Measurements from ENCODE around the gene XAGE1B. TPM values are rescaled to one million over a fixed set of nuclear protein-coding genes. Genes with fewer than 3 reads are reported as not detected.
"Not testable (repeated sequence)": the region's sequence is repeated elsewhere in the genome, so short reads cannot be mapped to it uniquely, and the experiment has no call there.

Gene XAGE1B
- total RNA-seq, 4 donors from 2014 or later = not detected

- Histone ChIP-seq H3K27me3 (no peaks in the 10 kb centered on the region), H3K9me3 (no peaks in the 10 kb centered on the region), H3K36me3 (no peaks in the 10 kb centered on the region), H3K27ac (replicated peaks in 1 of 4) (no peak overlapping the region), H3K4me3 (no peak overlapping the region), H3K4me1 (no peaks in the 10 kb centered on the region)
- no peak for DNase-seq (ENCODE audit: extremely low spot score)
- TF ChIP-seq POLR2AphosphoS5 (IDR thresholded peaks at IDR 0.05) (no peak), EP300 (IDR thresholded peaks at IDR 0.05) (no peak), POLR2A (IDR thresholded peaks at IDR 0.05; ENCODE audit: low read depth) (no peak)
- TF ChIP-seq, protein P1, sequence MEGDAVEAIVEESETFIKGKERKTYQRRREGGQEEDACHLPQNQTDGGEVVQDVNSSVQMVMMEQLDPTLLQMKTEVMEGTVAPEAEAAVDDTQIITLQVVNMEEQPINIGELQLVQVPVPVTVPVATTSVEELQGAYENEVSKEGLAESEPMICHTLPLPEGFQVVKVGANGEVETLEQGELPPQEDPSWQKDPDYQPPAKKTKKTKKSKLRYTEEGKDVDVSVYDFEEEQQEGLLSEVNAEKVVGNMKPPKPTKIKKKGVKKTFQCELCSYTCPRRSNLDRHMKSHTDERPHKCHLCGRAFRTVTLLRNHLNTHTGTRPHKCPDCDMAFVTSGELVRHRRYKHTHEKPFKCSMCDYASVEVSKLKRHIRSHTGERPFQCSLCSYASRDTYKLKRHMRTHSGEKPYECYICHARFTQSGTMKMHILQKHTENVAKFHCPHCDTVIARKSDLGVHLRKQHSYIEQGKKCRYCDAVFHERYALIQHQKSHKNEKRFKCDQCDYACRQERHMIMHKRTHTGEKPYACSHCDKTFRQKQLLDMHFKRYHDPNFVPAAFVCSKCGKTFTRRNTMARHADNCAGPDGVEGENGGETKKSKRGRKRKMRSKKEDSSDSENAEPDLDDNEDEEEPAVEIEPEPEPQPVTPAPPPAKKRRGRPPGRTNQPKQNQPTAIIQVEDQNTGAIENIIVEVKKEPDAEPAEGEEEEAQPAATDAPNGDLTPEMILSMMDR (IDR thresholded peaks at IDR 0.05) = no peak
- intact Hi-C loops (cut with DNase I) = no loop called here
- WGBS = 64% methylated on average over 3 of the region's 3 CpGs
These were observed 9.5 kb downstream of the XAGE1B start for GRCh38 chrX:52507331-52507730.

DNA sequence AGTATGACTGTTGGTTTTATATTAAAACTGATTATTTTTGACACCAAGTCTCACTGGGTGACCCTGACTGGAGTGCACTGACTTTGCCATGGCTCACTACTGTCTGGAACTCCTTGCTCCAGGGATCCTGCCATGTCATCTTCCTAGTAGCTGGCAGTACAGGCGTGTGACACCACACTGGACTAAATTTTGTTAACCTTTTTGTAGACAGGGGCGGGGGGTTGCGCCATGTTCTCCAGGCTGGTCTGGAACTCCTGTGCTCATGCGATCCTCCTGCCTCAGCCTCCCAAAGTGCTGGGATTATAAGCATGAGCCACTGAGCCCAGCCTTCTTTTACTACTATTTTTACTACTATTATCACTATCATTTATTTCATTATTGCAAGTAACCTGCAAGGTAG, 12.3 kb downstream of the XAGE1B start:
- Histone ChIP-seq H3K27me3 (no peaks in the 10 kb centered on the region), H3K27ac (replicated peaks in 1 of 4) (no peak overlapping the region), H3K36me3 (no peaks in the 10 kb centered on the region), H3K4me1 (no peaks in the 10 kb centered on the region), H3K4me3 (no peak overlapping the region), H3K9me3 (no peaks in the 10 kb centered on the region)
- intact Hi-C loops (cut with DNase I) = no loop called here
- TF ChIP-seq POLR2A (IDR thresholded peaks at IDR 0.05; ENCODE audit: low read depth) = no peak
- TF ChIP-seq, protein P1 (IDR thresholded peaks at IDR 0.05) = no peak
- WGBS = 71% methylated on average over 4 of the region's 4 CpGs
- no peak for DNase-seq (ENCODE audit: extremely low spot score)

- H3K36me3 ChIP-seq; H3K9me3 ChIP-seq; H3K4me3 ChIP-seq; H3K27me3 ChIP-seq; DNase-seq (ENCODE audit: extremely low spot score); H3K27ac ChIP-seq (replicated peaks in 1 of 4); intact Hi-C loops (cut with DNase I); H3K4me1 ChIP-seq: not testable (repeated sequence)
- WGBS = no CpG with 5 or more reads among the region's 6 CpGs
These were observed 15.5 kb downstream of the XAGE1B start for GRCh38 chrX:52501362-52501761.

DNA sequence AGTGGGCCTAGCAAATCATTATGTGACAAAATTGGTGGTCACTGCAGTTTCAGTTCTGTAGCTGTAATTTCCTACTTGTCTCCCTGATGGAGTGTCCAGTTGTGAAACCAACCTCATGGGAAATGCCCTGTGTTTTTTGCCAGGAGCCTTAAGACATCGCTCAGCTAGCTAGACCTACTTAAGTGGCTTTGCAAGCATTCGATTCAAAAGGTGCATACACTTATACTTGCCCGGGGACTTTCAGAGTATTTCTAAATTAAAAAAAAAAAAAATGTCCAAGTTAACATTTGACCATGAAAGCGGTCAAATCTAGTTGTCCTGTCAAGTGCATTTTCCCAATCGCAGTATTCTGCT, 20.5 kb downstream of the XAGE1B start:
- H3K27ac ChIP-seq (replicated peaks in 1 of 4); H3K4me3 ChIP-seq; H3K36me3 ChIP-seq; DNase-seq (ENCODE audit: extremely low spot score); H3K4me1 ChIP-seq; H3K9me3 ChIP-seq; intact Hi-C loops (cut with DNase I); H3K27me3 ChIP-seq: not testable (repeated sequence)
- WGBS = no CpG with 5 or more reads among the region's 5 CpGs

- H3K9me3 ChIP-seq; H3K4me3 ChIP-seq; H3K4me1 ChIP-seq; H3K27me3 ChIP-seq; H3K36me3 ChIP-seq; intact Hi-C loops (cut with DNase I); DNase-seq (ENCODE audit: extremely low spot score); H3K27ac ChIP-seq (replicated peaks in 1 of 4): not testable (repeated sequence)
- no CpG with 5 or more reads among the region's 41 CpGs for WGBS
These were observed 21.1 kb downstream of the XAGE1B start, which contains the start of gene XAGE1A for GRCh38 chrX:52495545-52496418. Gene XAGE1A (plus strand): TSS chrX:52495808. CDS start chrX:52497362, 1,554 bp downstream.

GRCh38 chrX:52471301-52471700, 45.6 kb downstream of the XAGE1B start:
- H3K27me3 ChIP-seq; H3K4me1 ChIP-seq; intact Hi-C loops (cut with DNase I); H3K4me3 ChIP-seq; DNase-seq (ENCODE audit: extremely low spot score); H3K36me3 ChIP-seq; H3K9me3 ChIP-seq; H3K27ac ChIP-seq (replicated peaks in 1 of 4): not testable (repeated sequence)
- 62% methylated on average over 1 of the region's 1 CpG for WGBS

Small RNA genes lying within 50 kb of the gene (small RNA-seq; reads per million reads assigned to genes)
- 0 reads per million in 3 donors for gene BX510359.8
- gene RBM22P7 = 0 reads per million in 3 donors

Other genes starting within 250 kb of the XAGE1B start
- not detected for gene XAGE2, start 148.0 kb downstream of the XAGE1B start, total RNA-seq
- gene XAGE1A, start 21.3 kb downstream of the XAGE1B start, total RNA-seq = not detected
- not detected for gene SSX7, start 137.8 kb upstream of the XAGE1B start, total RNA-seq
- gene SSX2, start 190.1 kb upstream of the XAGE1B start, total RNA-seq = not detected
- gene SSX2B, start 234.2 kb upstream of the XAGE1B start, total RNA-seq = not detected

All from esophagus muscularis mucosa (tissue), 4 donors.